Adipose tissue (tissue), 3 donors: ENCODE measurements around the gene HDHD2. TPM values are rescaled to one million over a fixed set of nuclear protein-coding genes. Genes with fewer than 3 reads are reported as not detected.
A peak's percentile ranks its signal among the peaks of the same experiment; 100 is the strongest.
"Not testable (repeated sequence)": the region's sequence is repeated elsewhere in the genome, so short reads cannot be mapped to it uniquely, and the experiment has no call there.

Experiments used
- H3K27ac ChIP-seq: one replicate; pipeline ENCODE4 v1.5.1; 2013; ENCODE audit warnings: low read depth, low read length
- WGBS, 3 donors: extraction: QIAGEN DNeasy Blood & Tissue Kit; methylation state at CpG; one replicate each; pipeline ENCODE4 v1.1.7; 2013; 5-methylcytosine and 5-hydroxymethylcytosine counted together
- polyA plus RNA-seq, 3 donors: library from polyadenylated mRNA; stranded (reverse); fragments of 200-250 nt; gene quantifications; one replicate each; pipeline ENCODE4 v1.2.3, GENCODE V29; 2013
- donor health status: healthy with polysubstance abuse.
- donor health status: Bipolar disorder and iron deficiency.
- donor health status: healthy.

Gene HDHD2
- polyA plus RNA-seq = 10 to 100 TPM; 15.4 to 27.7 (median 19.3) TPM

GRCh38 chr18:47150029-47150823, at the start of gene HDHD2:
TSS of gene HDHD2 (minus strand) at chr18:47150500. CDS start at chr18:47136439, 14,061 bp downstream.
- H3K27ac ChIP-seq = peak within 1 kb of the TSS; percentile 30
- 0 to 1% (median 1%) methylated on average over 70 of the region's 70 CpGs for WGBS, 3 donors

GRCh38 chr18:47195961-47196360, 45.7 kb upstream of the HDHD2 start:
- WGBS, 3 donors = 62 to 66% (median 64%) methylated on average over 3 of the region's 3 CpGs
- H3K27ac ChIP-seq = not testable (repeated sequence)

- no peak overlapping the region for H3K27ac ChIP-seq
- WGBS, 3 donors = 91 to 94% (median 91%) methylated on average over 2 of the region's 2 CpGs
These were observed 41.7 kb upstream of the HDHD2 start for GRCh38 chr18:47191961-47192360.

GRCh38 chr18:47187721-47188120, 37.4 kb upstream of the HDHD2 start:
- no peak overlapping the region for H3K27ac ChIP-seq
- WGBS, 3 donors = 79 to 88% (median 83%) methylated on average over 7 of the region's 7 CpGs

GRCh38 chr18:47184419-47185050, 34.2 kb upstream of the HDHD2 start:
- WGBS, 3 donors = 73 to 84% (median 84%) methylated on average over 5 of the region's 5 CpGs
- no peak overlapping the region for H3K27ac ChIP-seq

- WGBS, 3 donors = 86% methylated on average over 5 of the region's 5 CpGs
- not testable (repeated sequence) for H3K27ac ChIP-seq
These were observed 31.9 kb upstream of the HDHD2 start for GRCh38 chr18:47182156-47182555.

GRCh38 chr18:47180765-47181164, 30.5 kb upstream of the HDHD2 start:
- no peak overlapping the region for H3K27ac ChIP-seq
- WGBS, 3 donors = 74 to 86% (median 75%) methylated on average over 3 of the region's 3 CpGs

GRCh38 chr18:47179520-47179919, 29.2 kb upstream of the HDHD2 start:
- 25 to 64% (median 42%) methylated on average over 4 of the region's 4 CpGs for WGBS, 3 donors
- no peak overlapping the region for H3K27ac ChIP-seq

- WGBS, 3 donors = 0 to 1% (median 1%) methylated on average over 48 of the region's 48 CpGs
- H3K27ac ChIP-seq = no peak within 1 kb of the TSS
These were observed 25.7 kb upstream of the HDHD2 start, which contains the start of gene IER3IP1 for GRCh38 chr18:47175898-47176575. TSS of gene IER3IP1 (minus strand) at chr18:47176364. CDS start at chr18:47176277, 87 bp downstream.

- 2 to 5% (median 4%) methylated on average over 24 of the region's 24 CpGs for WGBS, 3 donors
- H3K27ac ChIP-seq = no peak overlapping the region
These were observed 25.1 kb upstream of the HDHD2 start for GRCh38 chr18:47175283-47175897.

- no peak overlapping the region for H3K27ac ChIP-seq
- 55 to 83% (median 82%) methylated on average over 13 of the region's 13 CpGs for WGBS, 3 donors
These were observed 24.3 kb upstream of the HDHD2 start for GRCh38 chr18:47174545-47175116.

- no peak overlapping the region for H3K27ac ChIP-seq
- WGBS, 3 donors = 78 to 85% (median 78%) methylated on average over 2 of the region's 2 CpGs
These were observed 22.2 kb upstream of the HDHD2 start for GRCh38 chr18:47172476-47172875.

GRCh38 chr18:47168913-47169312, 18.6 kb upstream of the HDHD2 start:
- H3K27ac ChIP-seq = no peak overlapping the region
- 86 to 89% (median 87%) methylated on average over 1 of the region's 1 CpG for WGBS, 3 donors

- no peak overlapping the region for H3K27ac ChIP-seq
These were observed 18.2 kb upstream of the HDHD2 start for GRCh38 chr18:47168509-47168908.

- WGBS, 3 donors = 65 to 90% (median 83%) methylated on average over 2 of the region's 2 CpGs
- H3K27ac ChIP-seq = no peak overlapping the region
These were observed 16.0 kb upstream of the HDHD2 start for GRCh38 chr18:47166294-47166693.

GRCh38 chr18:47163241-47163640, 12.9 kb upstream of the HDHD2 start:
- H3K27ac ChIP-seq = no peak overlapping the region
- 66 to 75% (median 73%) methylated on average over 5 of the region's 5 CpGs for WGBS, 3 donors

- 96 to 99% (median 98%) methylated on average over 5 of the region's 5 CpGs for WGBS, 3 donors
- no peak overlapping the region for H3K27ac ChIP-seq
These were observed 10.0 kb upstream of the HDHD2 start for GRCh38 chr18:47160256-47160655.

GRCh38 chr18:47158404-47158803, 8.1 kb upstream of the HDHD2 start:
- not testable (repeated sequence) for H3K27ac ChIP-seq
- WGBS, 3 donors = 94 to 95% (median 95%) methylated on average over 16 of the region's 16 CpGs

- H3K27ac ChIP-seq = no peak overlapping the region
These were observed 1.1 kb upstream of the HDHD2 start for GRCh38 chr18:47151439-47151838.
